Gastrocnemius medialis (tissue), 4 donors: ENCODE results near the gene DYNLT1. TPM values are rescaled to one million over a fixed set of nuclear protein-coding genes. Genes with fewer than 3 reads are reported as not detected.
"Not testable (repeated sequence)": the region's sequence is repeated elsewhere in the genome, so short reads cannot be mapped to it uniquely, and the experiment has no call there.

Source experiments
- ATAC-seq, 2 donors: fragments of 150-250 bp; one replicate each; pipeline ENCODE4 v1.9.1; 2016
- DNase-seq, 2 donors: peaks; one replicate each; pipeline ENCODE4 v3.0.0-alpha.2; 2019
- H3K27ac ChIP-seq, 4 donors: fragments of 200-600 bp; sonication (generic); 1 replicate in 1 of 4; 2 replicates in 3 of 4; pipeline ENCODE4 v1.5.1; 2016 to 2018; ENCODE audit warnings: mild to moderate bottlenecking in 2 of 4, moderate library complexity in 1 of 4
- H3K27me3 ChIP-seq, 3 donors: fragments of 200-600 bp; sonication (generic) in 2 of 3; 1 replicate in 1 of 3; 2 replicates in 2 of 3; pipeline versions ENCODE4 v1.5.1 to v1.6.0; 2016 to 2019; ENCODE audit warnings: mild to moderate bottlenecking in 1 of 3, moderate library complexity in 1 of 3
- H3K36me3 ChIP-seq, 2 donors: fragments of 200-600 bp; sonication (generic) in 1 of 2; one replicate each; pipeline ENCODE4 v1.5.1; 2017 to 2018
- H3K4me1 ChIP-seq, 2 donors: fragments of 200-600 bp; sonication (generic) in 1 of 2; one replicate each; pipeline ENCODE4 v1.5.1; 2016 to 2017; ENCODE audit warnings: mild to moderate bottlenecking in 2 of 2
- H3K4me3 ChIP-seq, 4 donors: fragments of 200-600 bp; sonication (generic) in 3 of 4; 1 replicate in 1 of 4; 2 replicates in 3 of 4; pipeline ENCODE4 v1.5.1; 2016 to 2019; ENCODE audit warnings: mild to moderate bottlenecking in 2 of 4
- H3K9me3 ChIP-seq, 3 donors: fragments of 200-600 bp; sonication (generic) in 2 of 3; 1 replicate in 1 of 3; 2 replicates in 2 of 3; pipeline ENCODE4 v1.5.1; 2016 to 2019
- POLR2A ChIP-seq, 2 donors: fragments of 450-650 bp; IDR thresholded peaks; one replicate each; pipeline ENCODE4 v1.6.1; 2017; ENCODE audit warnings: antibody characterized with exemption in 2 of 2, mild to moderate bottlenecking in 2 of 2, moderate library complexity in 2 of 2
- in situ Hi-C, 4 donors: fragments of 200-750 bp; cut with MboI; loops; one replicate each; pipeline versions ENCODE4 v1.15.0 to v1.8.0; 2017; ENCODE audit warnings: low sequenced_read_pairs in 4 of 4
- intact Hi-C: fragments of 100-400 bp; cut with DNase I; formaldehyde crosslinking; loops from one replicate; pipeline ENCODE4 v1.15.1; 2023; ENCODE audit warnings: low total_unique reads
- total RNA-seq, 4 donors: library from RNA; depleted of rRNA; stranded (reverse); fragments of >200 nt; gene quantifications; one replicate each; pipeline versions ENCODE4 v1.1.0 to v1.2.3, GENCODE V29; 2016
- TF ChIP-seq, protein P1 (sequence below), 5 experiments: fragments of 450-650 bp in 3 of 5; fragments of 200-600 bp in 2 of 5; sonication (generic) in 2 of 5; IDR thresholded peaks in 4 of 5; conservative IDR thresholded peaks in 1 of 5; 1 replicate in 4 of 5; 2 replicates in 1 of 5; pipeline ENCODE4 v1.5.1; 2016 to 2019; ENCODE audit warnings: antibody characterized with exemption in 5 of 5, mild to moderate bottlenecking in 3 of 5, moderate library complexity in 3 of 5

DYNLT1 gene
- total RNA-seq, 4 donors from 2014 or later, result 62.8 to 94.7 (median 67.3) TPM

DNA sequence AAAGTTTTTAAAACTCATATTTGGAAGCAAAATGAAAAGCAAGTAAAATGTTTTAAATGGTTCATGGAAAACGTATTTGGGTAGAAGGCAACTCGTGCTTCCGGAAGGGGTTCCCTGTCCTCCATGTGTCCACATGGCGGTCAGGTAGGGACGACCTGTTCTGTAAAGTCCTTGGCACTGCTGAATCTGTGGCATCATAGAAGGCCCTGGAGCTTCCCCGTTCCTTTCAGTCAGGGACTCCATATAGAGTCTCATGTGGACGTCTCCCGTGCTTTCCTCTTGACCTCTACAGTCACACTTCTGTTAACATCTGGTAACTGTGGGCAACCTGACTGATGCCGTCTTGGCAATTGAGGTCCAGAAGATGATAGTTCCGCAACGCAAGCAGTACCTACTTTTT, 11.4 kb downstream of the DYNLT1 start:
- H3K27ac ChIP-seq, result peak overlapping the region in 2 of 4 donors; percentile 81 to 86

DNA sequence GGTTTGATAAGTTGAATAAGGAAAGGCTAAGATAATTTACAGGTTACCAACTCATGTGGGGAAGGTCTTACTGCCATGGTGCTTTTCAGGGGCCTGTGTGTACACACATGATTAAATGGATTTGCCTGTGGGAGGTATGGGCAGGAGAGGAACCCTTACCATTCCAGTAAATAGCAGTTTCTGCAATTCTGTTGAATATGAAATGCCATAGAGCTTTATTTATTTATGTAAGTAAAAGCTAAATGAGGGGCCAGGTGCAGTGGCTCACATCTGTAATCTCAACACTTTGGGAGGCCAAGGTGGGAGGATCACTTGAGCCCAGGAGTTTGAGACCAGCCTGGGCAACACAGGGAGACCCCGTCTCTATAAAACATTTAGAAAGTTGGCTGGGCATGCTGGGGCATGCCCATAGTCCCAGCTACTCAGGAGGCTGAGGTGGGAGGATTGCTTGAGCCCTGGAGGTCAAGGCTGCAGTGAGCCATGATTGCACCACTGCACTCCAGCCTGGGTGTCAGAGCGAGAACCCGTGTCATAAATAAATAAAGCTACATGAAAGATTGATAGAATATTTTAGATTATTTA, 11.9 kb downstream of the DYNLT1 start:
- Histone ChIP-seq H3K36me3 (peaks cover 0 to 32% of the 10 kb centered on the region in 2 donors), H3K27ac (peak overlapping the region; percentile 71 to 86 (median 80)), H3K4me1 (peaks cover 21 to 37% of the 10 kb centered on the region in 2 donors)
- H3K27me3 ChIP-seq, H3K4me3 ChIP-seq, H3K9me3 ChIP-seq, in situ Hi-C loops, ATAC-seq, DNase-seq: not testable (repeated sequence)
- intact Hi-C loops, result loop anchor here (10.0 kb wide), 1 partner anchor 492 kb away; no protein-coding TSS in a partner anchor

More for the DNA sequence above, 11.4 kb downstream of the DYNLT1 start:
- H3K27me3 ChIP-seq, result no peaks in the 10 kb centered on the region
- no peaks in the 10 kb centered on the region for H3K9me3 ChIP-seq
- DNase-seq, result no peak
- H3K36me3 ChIP-seq, result peaks cover 0 to 32% of the 10 kb centered on the region in 2 donors
- no peak for ATAC-seq
- intact Hi-C loops (loop anchor here (10.0 kb wide), 1 partner anchor 492 kb away; no protein-coding TSS in a partner anchor), in situ Hi-C loops (no loop called here)
- H3K4me3 ChIP-seq, result no peak overlapping the region
- TF ChIP-seq POLR2A (IDR thresholded peaks at IDR 0.05), result no peak
- TF ChIP-seq, protein P1, sequence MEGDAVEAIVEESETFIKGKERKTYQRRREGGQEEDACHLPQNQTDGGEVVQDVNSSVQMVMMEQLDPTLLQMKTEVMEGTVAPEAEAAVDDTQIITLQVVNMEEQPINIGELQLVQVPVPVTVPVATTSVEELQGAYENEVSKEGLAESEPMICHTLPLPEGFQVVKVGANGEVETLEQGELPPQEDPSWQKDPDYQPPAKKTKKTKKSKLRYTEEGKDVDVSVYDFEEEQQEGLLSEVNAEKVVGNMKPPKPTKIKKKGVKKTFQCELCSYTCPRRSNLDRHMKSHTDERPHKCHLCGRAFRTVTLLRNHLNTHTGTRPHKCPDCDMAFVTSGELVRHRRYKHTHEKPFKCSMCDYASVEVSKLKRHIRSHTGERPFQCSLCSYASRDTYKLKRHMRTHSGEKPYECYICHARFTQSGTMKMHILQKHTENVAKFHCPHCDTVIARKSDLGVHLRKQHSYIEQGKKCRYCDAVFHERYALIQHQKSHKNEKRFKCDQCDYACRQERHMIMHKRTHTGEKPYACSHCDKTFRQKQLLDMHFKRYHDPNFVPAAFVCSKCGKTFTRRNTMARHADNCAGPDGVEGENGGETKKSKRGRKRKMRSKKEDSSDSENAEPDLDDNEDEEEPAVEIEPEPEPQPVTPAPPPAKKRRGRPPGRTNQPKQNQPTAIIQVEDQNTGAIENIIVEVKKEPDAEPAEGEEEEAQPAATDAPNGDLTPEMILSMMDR (IDR thresholded peaks at IDR 0.05 in 4 of 5, conservative IDR thresholded peaks at IDR 0.05 in 1 of 5), result no peak
- peaks cover 22 to 40% of the 10 kb centered on the region in 2 donors for H3K4me1 ChIP-seq

DNA sequence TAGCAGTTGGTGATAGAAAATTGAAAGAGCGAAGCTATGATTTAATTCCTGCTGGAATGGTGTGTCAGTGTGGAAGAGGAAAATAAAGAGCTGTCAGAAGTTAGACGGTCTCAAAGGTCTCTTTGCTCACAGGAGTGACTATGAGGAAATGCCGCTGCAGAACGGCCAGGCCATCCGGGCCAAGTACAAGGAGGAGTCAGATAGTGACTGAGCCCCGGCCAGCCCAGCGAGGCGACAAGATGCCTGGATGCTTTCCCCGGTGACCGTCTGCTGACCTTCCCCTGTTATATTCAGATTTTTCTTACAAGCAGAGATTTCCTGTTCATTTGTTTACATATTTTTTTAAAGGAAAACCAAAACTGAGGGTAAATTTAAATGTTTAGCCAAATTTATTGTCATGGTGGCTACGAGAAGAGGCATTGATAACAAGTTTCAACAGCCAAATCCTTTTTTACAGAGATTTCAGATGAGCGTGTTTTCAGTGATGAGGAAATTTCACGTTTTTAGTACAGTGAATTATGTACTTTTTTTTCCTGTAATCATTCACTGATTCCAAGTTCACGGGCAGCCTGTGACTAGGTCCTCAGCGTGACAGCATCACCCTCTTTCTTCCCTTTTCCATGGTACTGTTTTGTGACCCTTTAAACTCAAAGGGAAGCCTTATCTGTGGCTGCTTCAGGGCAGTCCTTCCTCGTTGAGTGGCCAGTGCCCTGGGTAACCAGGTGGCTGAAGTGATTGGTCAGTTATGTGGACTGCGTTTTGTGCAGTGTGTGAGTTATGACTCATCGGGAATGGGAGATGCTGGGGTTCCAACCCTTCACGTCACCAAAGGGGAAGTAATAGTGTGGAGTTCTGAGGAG, 12.6 kb downstream of the DYNLT1 start:
- Histone ChIP-seq H3K36me3 (peaks cover 0 to 29% of the 10 kb centered on the region in 2 donors), H3K4me3 (peak overlapping the region in 1 of 4 donors; percentile 8), H3K9me3 (no peaks in the 10 kb centered on the region), H3K4me1 (peaks cover 21 to 33% of the 10 kb centered on the region in 2 donors), H3K27me3 (no peaks in the 10 kb centered on the region), H3K27ac (peak overlapping the region; percentile 71 to 86 (median 80))
- ATAC-seq, result peak; percentile 82
- peak; percentile 76 to 91 for DNase-seq
- peak in 1 of 2 donors; percentile 19 for TF ChIP-seq POLR2A (IDR thresholded peaks at IDR 0.05)
- TF ChIP-seq, protein P1 (IDR thresholded peaks at IDR 0.05 in 4 of 5, conservative IDR thresholded peaks at IDR 0.05 in 1 of 5), result peak in 1 of 5 experiments; percentile 3
- in situ Hi-C loops (no loop called here), intact Hi-C loops (loop anchor here (1.0 to 10.0 kb wide), 3 partner anchors 23 to 493 kb away; no protein-coding TSS in a partner anchor)

DNA sequence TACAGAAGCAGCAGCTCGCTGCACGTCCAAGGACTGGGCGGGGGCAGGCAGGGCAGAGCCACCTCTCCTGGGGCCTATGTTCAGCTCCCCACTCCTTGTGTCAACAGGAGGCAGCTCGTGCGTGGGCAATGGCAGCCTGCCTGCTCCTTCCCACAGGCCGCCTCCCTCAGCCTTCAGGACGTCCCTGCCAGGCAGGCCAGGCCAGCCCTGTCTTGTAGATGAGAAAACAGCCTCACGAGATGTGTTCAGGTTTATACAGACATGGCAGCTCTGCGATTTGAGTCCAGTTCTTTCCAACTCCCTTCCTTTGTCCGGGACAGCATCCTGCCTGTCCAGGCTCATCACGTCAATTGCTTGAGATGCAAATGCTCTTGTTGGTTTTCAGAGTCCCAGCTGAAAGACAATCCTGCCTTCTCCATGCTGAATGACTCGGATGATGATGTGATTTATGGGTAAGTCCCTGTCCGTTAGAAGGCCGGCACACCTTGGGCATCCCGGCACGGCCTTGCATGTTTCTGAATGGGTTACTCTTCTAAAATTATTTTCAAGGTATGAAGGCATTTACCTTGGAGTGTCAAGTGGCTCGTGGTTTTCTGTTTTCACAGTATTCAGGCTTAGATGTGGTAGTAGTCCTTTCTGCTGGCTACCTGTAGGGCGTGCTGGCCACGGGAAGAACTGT, 13.5 kb downstream of the DYNLT1 start:
- peaks cover 0 to 27% of the 10 kb centered on the region in 2 donors for H3K36me3 ChIP-seq
- H3K9me3 ChIP-seq, result no peaks in the 10 kb centered on the region
- no peaks in the 10 kb centered on the region for H3K27me3 ChIP-seq
- peak overlapping the region; percentile 71 to 86 (median 80) for H3K27ac ChIP-seq
- in situ Hi-C loops, result no loop called here
- ATAC-seq, result peak; percentile 18 to 25
- no peak for TF ChIP-seq POLR2A (IDR thresholded peaks at IDR 0.05)
- TF ChIP-seq, protein P1 (IDR thresholded peaks at IDR 0.05 in 4 of 5, conservative IDR thresholded peaks at IDR 0.05 in 1 of 5), result peak in 1 of 5 experiments; percentile 9
- peak in 1 of 2 donors; percentile 67 for DNase-seq
- no peak overlapping the region for H3K4me3 ChIP-seq
- intact Hi-C loops, result loop anchor here (1.0 to 10.0 kb wide), 3 partner anchors 24 to 494 kb away; no protein-coding TSS in a partner anchor
- H3K4me1 ChIP-seq, result peaks cover 21 to 33% of the 10 kb centered on the region in 2 donors
